NT2/D1 (cell line): ENCODE data around the gene ABCA3.

ENCODE experiments used
- DNase-seq: peaks from one replicate; pipeline ENCODE4 v3.0.0-alpha.2; 2011; ENCODE audit warnings: low read depth, low spot score
- H3K27me3 ChIP-seq: 2 replicates; pipeline ENCODE4 v1.6.0; 2011; ENCODE audit warnings: mild to moderate bottlenecking; ENCODE audit not compliant: insufficient read length, insufficient read depth
- H3K36me3 ChIP-seq: 2 replicates; pipeline ENCODE4 v1.6.1; 2011; ENCODE audit warnings: mild to moderate bottlenecking, low read length, mixed read lengths; ENCODE audit not compliant: insufficient read depth, insufficient read length
- H3K4me1 ChIP-seq: 2 replicates; pipeline ENCODE4 v1.5.1; 2011; ENCODE audit not compliant: insufficient read depth, insufficient read length
- H3K4me3 ChIP-seq: 2 replicates; pipeline ENCODE4 v1.5.1; 2011; ENCODE audit warnings: low read depth; ENCODE audit not compliant: insufficient read length
- H3K9ac ChIP-seq: 2 replicates; pipeline ENCODE4 v1.6.0; 2011; ENCODE audit warnings: low read depth; ENCODE audit not compliant: insufficient read length
- H3K9me3 ChIP-seq: 2 replicates; pipeline ENCODE4 v1.5.1; 2011; ENCODE audit warnings: mild to moderate bottlenecking, low read length; ENCODE audit not compliant: insufficient read depth
- SUZ12 ChIP-seq: IDR thresholded peaks from 2 replicates; pipeline ENCODE4 v1.6.1; 2011; ENCODE audit not compliant: insufficient read length, insufficient read depth; ENCODE audit errors: extremely low read depth
- YY1 ChIP-seq: IDR thresholded peaks from 2 replicates; pipeline ENCODE4 v1.6.1; 2011; ENCODE audit not compliant: insufficient read length, insufficient read depth
- ZNF274 ChIP-seq: IDR thresholded peaks from 2 replicates; pipeline ENCODE4 v1.6.1; 2011; ENCODE audit warnings: mild to moderate bottlenecking, low read depth, low read length

The ABCA3 gene

DNA sequence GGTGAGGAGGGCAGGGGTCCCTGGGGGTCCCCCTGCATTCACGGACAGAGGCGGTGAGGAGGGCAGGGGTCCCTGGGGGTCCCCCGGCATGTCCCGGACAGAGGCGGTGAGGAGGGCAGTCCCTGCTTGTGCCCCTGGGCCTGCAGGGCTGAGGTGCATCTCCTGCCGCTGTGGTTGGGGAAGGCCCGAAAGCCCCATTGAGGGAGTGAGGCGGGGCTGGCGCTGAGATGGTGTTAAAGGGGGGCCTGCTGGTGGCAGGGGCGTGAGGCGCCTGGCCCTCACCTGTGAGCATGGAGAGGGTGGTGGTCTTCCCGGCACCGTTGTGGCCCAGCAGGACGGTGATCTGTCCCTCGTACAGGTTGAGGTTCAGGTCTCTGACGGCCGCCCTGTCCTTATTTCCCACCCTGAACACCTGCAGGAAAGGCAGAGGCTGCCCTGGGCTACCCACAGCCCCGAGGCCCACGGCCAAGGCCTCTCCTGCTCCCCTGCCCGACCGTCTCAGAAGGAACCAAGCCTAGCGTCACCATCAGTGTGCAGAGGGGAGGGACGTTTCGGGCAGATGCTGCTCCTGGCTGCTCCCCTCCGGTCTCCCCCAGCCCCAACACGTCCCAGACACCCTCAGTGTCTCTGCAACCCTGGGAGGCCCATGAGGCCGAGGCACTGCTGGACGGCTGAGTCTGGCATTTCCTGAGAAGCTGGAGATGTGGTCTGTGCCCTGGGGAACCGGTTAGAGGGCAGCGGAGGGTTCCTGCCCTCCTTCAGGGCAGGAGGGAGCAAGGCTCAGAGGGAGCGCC, 41.2 kb downstream of the ABCA3 start:
- Histone ChIP-seq H3K27me3 (no peaks in the 10 kb centered on the region), H3K9ac (no peak overlapping the region), H3K4me1 (no peaks in the 10 kb centered on the region), H3K4me3 (no peak overlapping the region), H3K36me3 (no peaks in the 10 kb centered on the region), H3K9me3 (no peaks in the 10 kb centered on the region)
- TF ChIP-seq ZNF274: no peak
- TF ChIP-seq SUZ12: no peak
- TF ChIP-seq YY1: no peak
- no peak for DNase-seq

GRCh38 chr16:2298621-2299020, 41.9 kb downstream of the ABCA3 start:
- Histone ChIP-seq H3K9me3 (no peaks in the 10 kb centered on the region), H3K36me3 (no peaks in the 10 kb centered on the region), H3K4me3 (no peak overlapping the region), H3K9ac (no peak overlapping the region), H3K27me3 (no peaks in the 10 kb centered on the region), H3K4me1 (no peaks in the 10 kb centered on the region)
- DNase-seq: no peak
- no peak for TF ChIP-seq SUZ12
- no peak for TF ChIP-seq ZNF274

- DNase-seq: no peak
- Histone ChIP-seq H3K36me3 (no peaks in the 10 kb centered on the region), H3K9ac (no peak overlapping the region), H3K4me1 (no peaks in the 10 kb centered on the region), H3K4me3 (no peak overlapping the region), H3K27me3 (no peaks in the 10 kb centered on the region), H3K9me3 (no peaks in the 10 kb centered on the region)
- no peak for TF ChIP-seq YY1
- no peak for TF ChIP-seq SUZ12
- TF ChIP-seq ZNF274: no peak
Observed at GRCh38 chr16:2297506-2297860, 43.0 kb downstream of the ABCA3 start.

DNA sequence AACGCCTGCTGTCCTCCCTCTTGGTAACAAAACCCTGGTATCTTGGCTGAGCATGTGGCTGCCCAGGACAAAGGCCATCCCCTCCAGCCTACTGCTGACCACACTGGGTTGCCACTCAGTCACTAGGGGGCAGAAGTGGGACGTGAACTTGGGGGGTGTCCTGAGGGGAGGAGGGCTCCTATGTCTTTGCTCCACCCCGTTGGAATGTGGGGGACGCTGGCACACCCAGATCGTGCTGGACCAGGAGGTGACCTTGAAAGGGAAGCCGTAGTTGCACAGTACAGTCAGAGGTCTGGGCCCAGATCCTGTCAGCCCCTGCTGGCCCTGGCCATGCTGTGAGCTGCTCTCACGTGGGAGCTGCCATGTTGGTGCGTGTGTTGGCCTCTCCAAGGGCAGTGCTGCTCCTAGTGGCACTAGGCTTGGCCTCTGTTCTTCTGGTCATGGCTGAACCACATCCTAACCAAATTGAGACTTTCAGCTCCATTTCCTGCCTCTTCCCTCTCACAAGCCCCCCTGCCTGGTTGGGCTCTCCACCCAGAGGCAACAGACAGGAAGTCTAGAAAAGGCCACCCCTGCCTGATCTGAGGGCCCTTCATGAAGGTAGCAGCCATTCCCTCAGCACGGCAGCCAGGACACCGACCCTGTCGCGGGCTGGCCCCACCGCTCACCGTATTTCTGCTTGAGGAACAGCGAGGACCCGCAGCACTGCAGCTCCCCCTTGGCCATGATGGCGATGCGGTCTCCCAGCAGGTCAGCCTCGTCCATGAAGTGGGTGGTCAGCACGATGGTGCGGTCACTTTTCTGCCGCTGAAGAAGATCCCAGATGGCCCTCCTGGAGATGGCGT, 43.6 kb downstream of the ABCA3 start:
- TF ChIP-seq YY1: no peak
- TF ChIP-seq SUZ12: no peak
- no peak for TF ChIP-seq ZNF274
- no peak for DNase-seq
- Histone ChIP-seq H3K9ac (no peak overlapping the region), H3K9me3 (no peaks in the 10 kb centered on the region), H3K27me3 (no peaks in the 10 kb centered on the region), H3K4me3 (no peak overlapping the region), H3K36me3 (no peaks in the 10 kb centered on the region), H3K4me1 (no peaks in the 10 kb centered on the region)

GRCh38 chr16:2295056-2295798, 45.3 kb downstream of the ABCA3 start:
- no peak for DNase-seq
- H3K36me3 ChIP-seq: no peaks in the 10 kb centered on the region

DNA sequence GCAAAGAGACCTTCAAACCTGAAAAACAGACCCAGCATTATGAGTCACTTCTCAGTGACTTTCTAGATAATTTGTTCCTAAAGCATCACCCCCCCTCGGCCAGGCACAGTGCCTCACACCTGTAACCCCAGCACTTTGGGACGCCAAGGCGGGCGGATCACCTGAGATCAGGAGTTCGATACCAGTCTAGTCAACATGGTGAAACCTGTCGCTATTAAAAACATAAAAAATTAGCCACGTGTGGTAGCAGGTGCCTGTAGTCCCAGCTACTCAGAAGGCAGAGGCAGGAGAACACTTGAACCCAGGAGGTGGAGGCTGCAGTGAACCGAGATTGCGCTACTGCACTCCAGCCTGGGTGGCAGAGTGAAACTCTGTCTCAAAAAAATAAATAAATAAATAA, 48.3 kb downstream of the ABCA3 start:
- Histone ChIP-seq H3K4me3 (no peak overlapping the region), H3K9ac (no peak overlapping the region), H3K36me3 (no peaks in the 10 kb centered on the region), H3K9me3 (no peaks in the 10 kb centered on the region), H3K4me1 (peaks cover 2% of the 10 kb centered on the region), H3K27me3 (no peaks in the 10 kb centered on the region)
- no peak for TF ChIP-seq ZNF274
- TF ChIP-seq SUZ12: no peak
- TF ChIP-seq YY1: no peak
- no peak for DNase-seq

More at GRCh38 chr16:2295056-2295798, 45.3 kb downstream of the ABCA3 start:
- TF ChIP-seq YY1 (no peak), ZNF274 (no peak), SUZ12 (no peak)
- Histone ChIP-seq H3K27me3 (no peaks in the 10 kb centered on the region), H3K9me3 (no peaks in the 10 kb centered on the region), H3K4me3 (no peak overlapping the region), H3K9ac (no peak overlapping the region), H3K4me1 (no peaks in the 10 kb centered on the region)

DNA sequence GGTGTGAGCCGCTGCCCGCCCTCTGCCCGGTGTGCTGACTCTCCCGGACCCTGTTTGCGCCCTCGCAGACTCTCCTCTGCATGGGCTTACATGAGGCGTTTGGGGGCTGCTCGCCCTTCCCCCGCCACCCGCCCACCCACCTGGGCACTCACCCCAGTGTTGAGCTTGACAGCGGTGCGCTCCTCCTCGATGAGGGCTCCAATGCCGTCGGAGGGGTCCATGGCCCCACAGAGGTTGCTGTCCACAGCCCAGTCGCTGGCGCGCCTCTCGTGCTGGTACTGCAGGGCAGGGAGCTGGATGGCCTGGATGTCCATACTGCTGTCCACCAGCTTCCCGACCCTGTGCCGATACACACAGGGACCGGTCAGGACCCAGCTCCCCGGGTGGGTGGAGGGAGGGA, 51.2 kb downstream of the ABCA3 start:
- H3K9me3 ChIP-seq: no peaks in the 10 kb centered on the region
- no peak overlapping the region for H3K9ac ChIP-seq
- H3K4me1 ChIP-seq: peaks cover 13% of the 10 kb centered on the region
- TF ChIP-seq SUZ12 (no peak), YY1 (no peak), ZNF274 (no peak)
- DNase-seq: no peak
- H3K36me3 ChIP-seq: no peaks in the 10 kb centered on the region
- H3K4me3 ChIP-seq: no peak overlapping the region
- H3K27me3 ChIP-seq: no peaks in the 10 kb centered on the region
